ENCODE data around the gene CRB3.

CRB3 gene

GRCh38 chr19:6439743-6440142, 24.3 kb upstream of the CRB3 start:
- 100% methylated on average over 3 of the region's 4 CpGs; no CpG with 5 or more reads in 1 of the 2 experiments for WGBS, 2 experiments
- Histone ChIP-seq H3K4me3 (ENCODE audit: insufficient read depth, low read depth, low read length) (no peak overlapping the region), H3K4me1 (ENCODE audit: control insufficient read depth, insufficient read depth, low read length) (no peaks in the 10 kb centered on the region), H3K9me3 (ENCODE audit: control insufficient read depth, low read length) (no peaks in the 10 kb centered on the region), H3K36me3 (ENCODE audit: control insufficient read depth, insufficient read depth, low read length) (no peaks in the 10 kb centered on the region), H3K27me3 (ENCODE audit: control insufficient read depth, insufficient read depth, low read length, poor library complexity, severe bottlenecking) (no peaks in the 10 kb centered on the region), H3K27ac (ENCODE audit: insufficient read depth, low read depth, low read length, poor library complexity, severe bottlenecking) (no peak overlapping the region)

GRCh38 chr19:6440905-6441304, 23.2 kb upstream of the CRB3 start:
- no peaks in the 10 kb centered on the region for H3K4me1 ChIP-seq (ENCODE audit: control insufficient read depth, insufficient read depth, low read length)
- no peaks in the 10 kb centered on the region for H3K9me3 ChIP-seq (ENCODE audit: control insufficient read depth, low read length)
- H3K4me3 ChIP-seq (ENCODE audit: insufficient read depth, low read depth, low read length) = no peak overlapping the region
- H3K36me3 ChIP-seq (ENCODE audit: control insufficient read depth, insufficient read depth, low read length) = no peaks in the 10 kb centered on the region
- no peaks in the 10 kb centered on the region for H3K27me3 ChIP-seq (ENCODE audit: control insufficient read depth, insufficient read depth, low read length, poor library complexity, severe bottlenecking)
- no peak overlapping the region for H3K27ac ChIP-seq (ENCODE audit: insufficient read depth, low read depth, low read length, poor library complexity, severe bottlenecking)
- WGBS, 2 experiments = 91 to 93% methylated on average over 3 of the region's 3 CpGs

GRCh38 chr19:6442087-6442688, 21.9 kb upstream of the CRB3 start:
- WGBS, 2 experiments = 87 to 90% methylated on average over 13 of the region's 13 CpGs
- Histone ChIP-seq H3K27me3 (ENCODE audit: control insufficient read depth, insufficient read depth, low read length, poor library complexity, severe bottlenecking) (no peaks in the 10 kb centered on the region), H3K36me3 (ENCODE audit: control insufficient read depth, insufficient read depth, low read length) (peaks cover 3% of the 10 kb centered on the region), H3K4me3 (ENCODE audit: insufficient read depth, low read depth, low read length) (no peak overlapping the region), H3K4me1 (ENCODE audit: control insufficient read depth, insufficient read depth, low read length) (no peaks in the 10 kb centered on the region), H3K9me3 (ENCODE audit: control insufficient read depth, low read length) (no peaks in the 10 kb centered on the region), H3K27ac (ENCODE audit: insufficient read depth, low read depth, low read length, poor library complexity, severe bottlenecking) (no peak overlapping the region)

- no peaks in the 10 kb centered on the region for H3K4me1 ChIP-seq (ENCODE audit: control insufficient read depth, insufficient read depth, low read length)
- peaks cover 3% of the 10 kb centered on the region for H3K36me3 ChIP-seq (ENCODE audit: control insufficient read depth, insufficient read depth, low read length)
- 93 to 94% methylated on average over 13 of the region's 13 CpGs for WGBS, 2 experiments
These were observed 20.1 kb upstream of the CRB3 start for GRCh38 chr19:6443986-6444385.

GRCh38 chr19:6446452-6446851, 17.6 kb upstream of the CRB3 start:
- H3K36me3 ChIP-seq (ENCODE audit: control insufficient read depth, insufficient read depth, low read length) = peaks cover 3% of the 10 kb centered on the region
- H3K4me3 ChIP-seq (ENCODE audit: insufficient read depth, low read depth, low read length) = no peak overlapping the region
- H3K27ac ChIP-seq (ENCODE audit: insufficient read depth, low read depth, low read length, poor library complexity, severe bottlenecking) = no peak overlapping the region
- 93 to 94% methylated on average over 3 of the region's 3 CpGs for WGBS, 2 experiments
- H3K4me1 ChIP-seq (ENCODE audit: control insufficient read depth, insufficient read depth, low read length) = no peaks in the 10 kb centered on the region
- H3K27me3 ChIP-seq (ENCODE audit: control insufficient read depth, insufficient read depth, low read length, poor library complexity, severe bottlenecking) = no peaks in the 10 kb centered on the region
- no peaks in the 10 kb centered on the region for H3K9me3 ChIP-seq (ENCODE audit: control insufficient read depth, low read length)

More at GRCh38 chr19:6443986-6444385, 20.1 kb upstream of the CRB3 start:
- no peak overlapping the region for H3K4me3 ChIP-seq (ENCODE audit: insufficient read depth, low read depth, low read length)
- H3K27me3 ChIP-seq (ENCODE audit: control insufficient read depth, insufficient read depth, low read length, poor library complexity, severe bottlenecking) = no peaks in the 10 kb centered on the region
- H3K27ac ChIP-seq (ENCODE audit: insufficient read depth, low read depth, low read length, poor library complexity, severe bottlenecking) = no peak overlapping the region
- no peaks in the 10 kb centered on the region for H3K9me3 ChIP-seq (ENCODE audit: control insufficient read depth, low read length)

GRCh38 chr19:6448045-6448444, 16.0 kb upstream of the CRB3 start:
- Histone ChIP-seq H3K4me3 (ENCODE audit: insufficient read depth, low read depth, low read length) (no peak overlapping the region), H3K27me3 (ENCODE audit: control insufficient read depth, insufficient read depth, low read length, poor library complexity, severe bottlenecking) (no peaks in the 10 kb centered on the region), H3K9me3 (ENCODE audit: control insufficient read depth, low read length) (no peaks in the 10 kb centered on the region), H3K27ac (ENCODE audit: insufficient read depth, low read depth, low read length, poor library complexity, severe bottlenecking) (no peak overlapping the region), H3K4me1 (ENCODE audit: control insufficient read depth, insufficient read depth, low read length) (no peaks in the 10 kb centered on the region), H3K36me3 (ENCODE audit: control insufficient read depth, insufficient read depth, low read length) (peaks cover 3% of the 10 kb centered on the region)
- 90 to 93% methylated on average over 3 of the region's 3 CpGs for WGBS, 2 experiments

- Histone ChIP-seq H3K27me3 (ENCODE audit: control insufficient read depth, insufficient read depth, low read length, poor library complexity, severe bottlenecking) (no peaks in the 10 kb centered on the region), H3K4me1 (ENCODE audit: control insufficient read depth, insufficient read depth, low read length) (no peaks in the 10 kb centered on the region), H3K9me3 (ENCODE audit: control insufficient read depth, low read length) (no peaks in the 10 kb centered on the region), H3K27ac (ENCODE audit: insufficient read depth, low read depth, low read length, poor library complexity, severe bottlenecking) (no peak overlapping the region), H3K36me3 (ENCODE audit: control insufficient read depth, insufficient read depth, low read length) (peaks cover 21% of the 10 kb centered on the region), H3K4me3 (ENCODE audit: insufficient read depth, low read depth, low read length) (no peak overlapping the region)
- WGBS, 2 experiments = 95 to 96% methylated on average over 5 of the region's 5 CpGs
These were observed 13.9 kb upstream of the CRB3 start for GRCh38 chr19:6450166-6450565.

- 89 to 92% methylated on average over 7 of the region's 7 CpGs for WGBS, 2 experiments
- Histone ChIP-seq H3K4me3 (ENCODE audit: insufficient read depth, low read depth, low read length) (no peak overlapping the region), H3K4me1 (ENCODE audit: control insufficient read depth, insufficient read depth, low read length) (no peaks in the 10 kb centered on the region), H3K9me3 (ENCODE audit: control insufficient read depth, low read length) (no peaks in the 10 kb centered on the region), H3K36me3 (ENCODE audit: control insufficient read depth, insufficient read depth, low read length) (peaks cover 29% of the 10 kb centered on the region), H3K27ac (ENCODE audit: insufficient read depth, low read depth, low read length, poor library complexity, severe bottlenecking) (no peak overlapping the region), H3K27me3 (ENCODE audit: control insufficient read depth, insufficient read depth, low read length, poor library complexity, severe bottlenecking) (no peaks in the 10 kb centered on the region)
These were observed 12.4 kb upstream of the CRB3 start for GRCh38 chr19:6451583-6452222.

GRCh38 chr19:6452223-6452614, 11.9 kb upstream of the CRB3 start:
- no peak overlapping the region for H3K4me3 ChIP-seq (ENCODE audit: insufficient read depth, low read depth, low read length)
- H3K4me1 ChIP-seq (ENCODE audit: control insufficient read depth, insufficient read depth, low read length) = no peaks in the 10 kb centered on the region
- no peaks in the 10 kb centered on the region for H3K9me3 ChIP-seq (ENCODE audit: control insufficient read depth, low read length)
- H3K36me3 ChIP-seq (ENCODE audit: control insufficient read depth, insufficient read depth, low read length) = peaks cover 29% of the 10 kb centered on the region
- no peak overlapping the region for H3K27ac ChIP-seq (ENCODE audit: insufficient read depth, low read depth, low read length, poor library complexity, severe bottlenecking)
- WGBS, 2 experiments = 96% methylated on average over 19 of the region's 19 CpGs
- H3K27me3 ChIP-seq (ENCODE audit: control insufficient read depth, insufficient read depth, low read length, poor library complexity, severe bottlenecking) = no peaks in the 10 kb centered on the region

- H3K27me3 ChIP-seq (ENCODE audit: control insufficient read depth, insufficient read depth, low read length, poor library complexity, severe bottlenecking) = no peaks in the 10 kb centered on the region
- H3K4me3 ChIP-seq (ENCODE audit: insufficient read depth, low read depth, low read length) = no peak overlapping the region
- peaks cover 29% of the 10 kb centered on the region for H3K36me3 ChIP-seq (ENCODE audit: control insufficient read depth, insufficient read depth, low read length)
- no peak overlapping the region for H3K27ac ChIP-seq (ENCODE audit: insufficient read depth, low read depth, low read length, poor library complexity, severe bottlenecking)
- 100% methylated on average over 2 of the region's 2 CpGs for WGBS, 2 experiments
- H3K9me3 ChIP-seq (ENCODE audit: control insufficient read depth, low read length) = no peaks in the 10 kb centered on the region
- no peaks in the 10 kb centered on the region for H3K4me1 ChIP-seq (ENCODE audit: control insufficient read depth, insufficient read depth, low read length)
These were observed 11.2 kb upstream of the CRB3 start for GRCh38 chr19:6452899-6453298.
